HG02943 (cell line): Measurements from ENCODE around the gene SLC38A8.

Source experiments
- ATAC-seq: cut with Tn5 transposase; IDR thresholded peaks from one replicate; pipeline ENCODE4 v1.9.1; 2021; ENCODE audit warnings: mild to moderate bottlenecking, low read depth, moderate library complexity; ENCODE audit not compliant: unreplicated experiment

The SLC38A8 gene

DNA sequence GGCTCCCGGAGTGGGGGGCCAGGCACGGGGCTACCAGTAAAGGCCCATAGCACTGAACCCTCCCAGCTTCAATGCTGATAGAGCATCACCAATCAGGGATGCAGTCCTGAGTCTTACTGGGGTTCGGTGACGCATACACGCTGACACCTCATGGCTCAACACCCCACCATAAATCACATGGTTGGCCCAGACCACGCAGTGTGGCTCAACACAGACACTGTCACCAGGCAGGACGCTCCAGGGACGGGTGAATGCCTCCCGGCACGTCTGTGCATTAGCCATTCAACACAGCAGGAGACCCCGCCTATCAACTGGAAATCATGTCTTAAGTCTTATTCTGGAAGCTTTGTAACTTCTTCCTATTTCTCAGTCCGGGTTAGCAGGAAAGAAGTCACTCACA is 39.6 kb downstream of the SLC38A8 start:
- ATAC-seq = no peak

DNA sequence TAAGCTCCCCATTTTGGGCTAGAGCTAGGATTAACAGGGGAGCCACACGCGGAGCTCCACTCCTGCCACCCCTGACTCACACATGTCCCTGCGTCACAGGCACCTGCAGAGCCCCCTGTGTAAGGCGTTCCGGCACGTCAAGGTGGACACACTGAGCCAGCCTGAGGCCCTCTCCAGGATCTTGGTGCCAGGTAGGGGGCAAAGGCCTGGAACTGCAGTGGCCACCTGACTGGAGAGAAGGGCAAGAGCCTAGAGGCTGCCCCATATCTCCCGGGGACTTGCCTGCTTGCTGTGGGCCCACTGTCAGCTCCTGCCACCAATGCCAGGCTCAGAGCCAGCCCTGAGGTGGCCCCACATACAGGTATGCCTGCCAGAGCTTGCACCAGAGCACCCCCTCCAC is 40.9 kb downstream of the SLC38A8 start:
- ATAC-seq = no peak

DNA sequence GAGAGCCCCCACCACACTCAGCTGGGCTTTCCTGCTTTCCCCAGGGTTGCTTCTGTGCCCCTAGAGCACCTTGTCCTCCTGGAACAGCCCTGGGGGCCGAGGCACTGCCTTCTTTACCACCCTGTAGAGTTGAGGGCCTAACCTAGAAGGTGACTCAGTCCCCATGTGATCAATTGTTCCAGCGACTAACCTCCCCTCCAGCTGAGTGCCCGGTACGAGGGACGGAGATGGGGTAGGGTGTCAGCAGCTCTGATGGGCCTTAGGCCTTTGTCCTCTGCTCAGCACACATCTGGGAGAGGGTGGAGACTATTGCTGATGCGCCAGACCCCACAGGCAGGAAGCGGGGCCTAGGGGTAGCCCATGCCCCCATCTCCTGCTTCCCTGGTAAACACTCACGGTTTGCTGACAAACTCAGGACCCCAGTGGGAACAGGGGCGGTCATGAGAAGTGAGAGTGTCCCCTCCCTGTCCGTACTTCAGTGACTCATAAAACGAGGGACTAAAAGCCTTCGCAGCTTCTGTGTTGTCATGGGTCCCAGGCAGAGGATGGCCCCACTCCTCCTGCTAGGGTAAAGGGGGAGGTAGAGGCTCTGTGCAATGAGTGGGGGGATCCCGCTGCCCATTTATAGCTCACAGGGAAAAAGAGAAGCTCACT is 41.5 kb downstream of the SLC38A8 start:
- ATAC-seq = no peak

DNA sequence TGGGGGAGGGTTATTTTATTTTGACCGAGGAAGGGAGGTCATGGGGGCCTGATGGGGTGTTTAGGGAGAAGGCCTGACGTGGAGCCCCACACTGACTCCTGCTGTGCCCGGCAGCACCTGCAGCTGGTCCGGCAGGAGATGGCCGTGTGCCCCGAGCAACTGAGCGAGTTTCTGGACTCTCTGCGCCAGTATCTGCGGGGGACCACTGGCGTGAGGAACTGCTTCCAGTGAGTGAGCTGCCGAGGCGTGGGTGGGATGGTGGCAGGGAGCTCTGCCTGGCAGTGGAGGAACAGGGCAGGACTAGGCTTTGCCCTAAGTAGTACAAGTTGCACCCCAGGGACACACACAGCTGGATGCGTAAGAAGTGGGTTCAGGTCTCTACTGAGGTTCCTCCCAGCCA is 44.5 kb downstream of the SLC38A8 start:
- ATAC-seq = no peak

DNA sequence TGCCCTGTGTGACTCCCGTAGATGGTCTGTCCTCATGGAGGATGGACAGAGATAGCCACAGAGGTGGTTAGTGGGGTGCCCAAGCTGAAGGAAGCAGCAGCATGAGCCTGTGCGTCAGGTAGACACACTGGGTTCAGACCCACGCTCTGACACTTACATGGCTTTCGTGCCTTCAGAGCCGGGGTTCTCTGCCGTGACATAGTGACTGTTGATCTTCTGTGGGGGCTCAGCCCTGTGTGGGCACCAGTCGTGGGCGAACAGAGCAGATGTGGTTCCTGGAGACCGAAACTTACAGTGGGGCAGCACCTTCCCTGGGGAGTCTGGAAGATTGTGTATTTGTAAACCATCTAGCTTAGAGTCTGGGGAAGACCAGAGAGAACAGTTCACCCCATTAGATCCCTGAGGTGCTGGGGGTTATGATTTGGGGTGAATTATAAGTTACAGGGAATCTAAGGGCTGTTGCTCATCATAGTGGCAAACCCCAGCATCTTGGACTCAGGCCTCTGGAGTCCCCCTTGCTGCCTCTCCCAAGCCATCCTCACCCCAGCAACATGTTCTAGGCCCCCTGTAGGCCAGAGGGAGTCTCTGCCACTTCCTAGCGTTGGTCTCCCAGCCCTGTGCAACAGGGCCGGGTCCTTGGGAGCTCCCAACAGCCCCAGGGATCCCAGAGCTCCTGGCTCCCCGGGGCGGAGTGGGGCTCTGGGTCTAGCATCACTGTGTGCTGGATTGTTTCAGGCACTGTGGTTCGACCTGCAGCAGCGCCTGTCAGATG is 45.9 kb downstream of the SLC38A8 start:
- no peak for ATAC-seq

DNA sequence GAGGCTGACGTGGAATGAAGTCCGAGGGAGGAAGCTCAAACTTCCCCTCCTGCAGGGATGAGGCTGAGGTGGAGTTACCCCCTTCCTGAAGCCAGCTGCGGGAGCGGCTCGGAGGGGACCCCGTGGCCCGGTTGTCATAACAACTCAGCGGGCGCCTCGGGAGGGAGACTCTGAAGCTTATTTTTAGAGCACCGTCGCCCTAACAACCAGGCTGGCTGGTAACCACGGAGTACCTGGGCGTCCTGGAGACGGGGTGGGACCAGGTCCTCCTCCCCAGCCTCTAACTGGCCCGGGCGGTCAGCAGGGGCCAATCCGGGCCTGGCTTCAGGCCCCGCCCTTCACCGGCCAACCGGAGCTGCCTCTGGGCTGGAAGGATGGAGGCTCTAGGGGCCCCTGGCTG is 46.8 kb downstream of the SLC38A8 start:
- ATAC-seq = no peak

DNA sequence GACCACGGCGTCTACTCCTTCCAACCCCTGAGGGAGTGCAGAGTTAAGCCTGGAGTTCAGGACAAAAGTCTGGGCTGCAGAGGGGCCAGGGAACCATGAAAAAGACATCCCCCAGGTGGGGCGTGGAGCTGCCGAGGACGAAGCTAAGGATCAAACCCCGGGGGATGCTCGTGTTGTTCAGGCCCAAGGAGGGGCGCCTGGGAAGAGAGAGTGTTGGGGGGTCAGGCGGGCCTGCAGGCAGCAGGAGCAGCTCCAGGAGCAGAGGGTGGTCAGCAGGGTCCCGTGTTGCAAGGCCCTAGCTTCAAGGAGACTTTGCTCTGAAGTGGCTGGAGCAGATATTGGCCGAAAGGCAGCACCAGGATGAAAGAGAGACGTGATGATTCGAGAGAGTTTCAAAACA is 47.9 kb downstream of the SLC38A8 start:
- ATAC-seq = no peak

DNA sequence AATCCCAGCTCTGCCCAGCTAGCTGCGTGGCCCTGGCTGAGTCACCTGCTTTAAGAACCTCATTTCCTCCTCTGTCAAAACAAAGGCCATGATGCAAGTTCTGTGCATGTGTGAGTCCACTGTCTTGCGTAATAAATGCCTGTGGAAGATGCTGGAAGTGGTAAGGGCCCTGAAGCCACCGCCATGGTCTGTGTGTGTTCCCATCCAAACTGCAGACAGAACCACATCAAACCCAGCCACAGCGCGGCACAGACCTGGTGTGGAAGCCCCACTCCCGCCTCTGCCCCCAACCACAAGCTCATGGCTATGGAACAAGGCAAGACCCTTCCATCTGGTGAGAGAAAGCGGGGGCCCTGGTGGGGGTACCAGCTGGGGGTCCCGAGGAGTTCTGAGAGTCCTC is 48.5 kb downstream of the SLC38A8 start:
- ATAC-seq = no peak

DNA sequence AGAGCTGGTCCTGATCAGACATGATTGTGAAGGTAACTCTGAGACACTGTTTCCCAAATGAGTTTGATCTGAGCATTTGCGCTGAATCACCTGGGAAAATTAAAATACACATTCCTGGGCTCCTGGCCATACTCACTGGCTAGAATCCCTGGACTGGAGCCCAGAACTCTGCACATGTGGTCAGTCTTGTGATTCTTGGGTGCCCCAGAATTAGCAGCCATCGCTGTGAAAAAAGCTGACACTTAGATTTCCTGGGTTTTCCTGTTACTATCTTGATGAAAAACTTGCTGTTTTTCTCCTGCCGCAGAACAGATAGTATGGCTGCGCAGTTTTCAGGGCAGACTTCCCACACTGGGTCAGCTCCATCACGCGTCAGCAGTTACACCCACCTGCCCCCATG is 50.0 kb downstream of the SLC38A8 start:
- no peak for ATAC-seq

DNA sequence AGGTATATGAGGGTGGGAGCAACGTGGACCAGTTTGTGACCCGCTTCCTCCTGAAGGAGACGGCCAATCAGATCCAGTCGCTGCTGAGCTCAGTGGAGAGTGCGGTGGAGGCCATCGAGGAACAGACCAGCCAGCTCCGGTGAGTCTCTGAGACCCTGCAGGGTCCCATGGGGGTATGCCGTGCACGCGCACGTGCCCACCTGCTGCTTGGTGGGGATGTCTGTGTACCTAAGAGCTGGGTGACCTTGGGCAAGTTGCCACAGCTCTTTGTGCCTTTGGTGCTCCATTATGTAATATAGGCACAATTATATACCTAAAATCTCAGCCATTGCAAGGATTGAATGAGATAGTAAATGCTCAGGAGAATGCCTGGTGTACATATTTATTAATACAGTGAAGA is 52.1 kb downstream of the SLC38A8 start:
- no peak for ATAC-seq

DNA sequence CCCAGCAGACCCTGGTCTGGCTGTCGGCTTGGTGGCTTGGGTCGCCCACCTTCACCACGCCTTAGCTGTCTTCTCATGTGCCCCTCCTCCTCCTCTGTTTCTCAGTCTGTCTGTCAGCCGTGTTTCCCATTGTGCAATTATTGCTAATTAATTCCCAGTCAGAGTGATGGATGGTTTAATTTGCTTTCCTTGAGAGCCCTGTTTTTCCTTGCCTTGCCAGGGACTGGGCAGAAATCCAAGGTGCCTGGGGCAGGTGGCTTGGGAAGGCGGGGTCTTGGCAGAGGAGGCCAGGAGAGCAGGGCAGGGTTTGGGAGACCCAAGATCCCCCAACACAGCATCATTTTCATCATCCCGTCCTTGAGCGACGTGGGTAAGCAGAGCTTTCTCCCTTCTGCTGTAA is 53.3 kb downstream of the SLC38A8 start:
- no peak for ATAC-seq

DNA sequence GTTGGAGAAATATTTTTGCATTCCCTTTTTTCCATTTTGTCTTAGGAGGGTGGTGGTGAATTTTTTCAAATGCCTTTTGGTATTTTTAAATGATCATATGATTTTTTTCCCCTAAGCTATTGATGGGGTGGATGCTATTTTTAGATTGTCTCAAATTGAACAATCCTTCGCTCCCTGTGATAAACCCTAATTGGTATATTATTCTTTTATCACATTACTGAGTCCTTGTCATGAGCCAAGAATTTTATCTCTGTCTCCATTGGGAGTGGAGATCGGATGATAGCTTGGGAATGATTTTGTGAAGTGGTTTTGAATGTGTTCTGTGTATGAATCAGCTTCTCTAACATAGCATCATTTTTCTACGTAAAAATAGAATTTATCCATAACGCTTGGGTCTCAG is 59.1 kb downstream of the SLC38A8 start:
- no peak for ATAC-seq

DNA sequence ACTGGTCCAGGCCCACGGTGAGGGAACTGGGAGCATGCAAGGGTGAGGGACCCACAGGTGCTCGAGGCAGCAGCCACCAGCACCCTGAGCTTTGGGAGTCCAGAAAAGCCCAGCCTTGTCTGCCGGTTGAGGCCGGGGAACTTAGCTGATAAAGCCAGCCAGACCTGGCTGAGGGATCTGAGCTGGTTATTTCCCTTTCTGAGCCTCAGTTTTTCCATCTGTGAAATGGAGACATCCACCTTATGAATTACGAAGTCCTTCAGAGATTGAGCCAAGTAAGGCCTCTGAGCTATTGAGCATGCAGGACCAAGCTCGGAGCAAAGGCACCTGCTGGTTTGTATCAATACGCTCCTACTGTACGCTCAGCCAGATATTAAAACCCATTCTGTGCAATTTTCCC is 60.8 kb downstream of the SLC38A8 start:
- ATAC-seq = no peak

DNA sequence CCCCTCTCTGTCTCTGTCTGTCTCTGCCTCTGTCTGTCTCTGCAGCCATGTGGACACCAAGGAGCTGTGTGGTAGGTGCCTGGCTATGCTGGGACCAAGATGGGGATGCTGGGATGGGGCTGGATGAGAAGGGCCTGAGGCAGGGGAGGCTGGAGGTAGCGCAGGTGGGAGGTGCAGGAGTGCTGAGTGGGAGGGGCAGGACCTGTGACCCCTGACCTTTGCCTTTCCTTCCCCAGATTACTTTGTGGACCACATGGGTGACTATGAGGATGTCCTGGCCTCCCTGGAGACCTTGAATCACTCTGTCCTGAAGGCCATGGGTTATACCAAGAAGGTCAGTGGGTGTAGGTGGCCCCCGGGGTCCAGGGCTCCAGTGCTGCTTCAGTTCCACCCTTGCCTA is 61.8 kb downstream of the SLC38A8 start:
- no peak for ATAC-seq

DNA sequence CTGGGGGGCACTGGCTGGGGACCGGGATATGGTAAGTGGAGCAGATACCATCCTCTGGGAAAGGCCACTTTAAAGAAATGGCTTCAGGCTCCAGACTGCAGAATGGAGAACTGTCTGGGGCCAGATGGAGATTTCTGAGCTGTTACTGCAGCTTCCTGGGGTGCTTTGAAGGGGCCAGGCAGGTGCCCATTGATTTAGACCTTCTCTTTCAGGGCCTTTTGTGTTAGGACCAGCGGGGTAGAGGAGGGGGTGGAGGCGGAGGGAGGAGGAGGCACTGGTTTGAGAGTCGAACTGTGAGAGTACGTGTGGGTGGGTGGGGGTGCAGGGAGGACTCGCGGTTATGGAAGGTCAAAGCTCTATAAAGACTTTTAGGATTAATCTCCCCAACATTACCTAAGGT is 63.2 kb downstream of the SLC38A8 start:
- no peak for ATAC-seq

DNA sequence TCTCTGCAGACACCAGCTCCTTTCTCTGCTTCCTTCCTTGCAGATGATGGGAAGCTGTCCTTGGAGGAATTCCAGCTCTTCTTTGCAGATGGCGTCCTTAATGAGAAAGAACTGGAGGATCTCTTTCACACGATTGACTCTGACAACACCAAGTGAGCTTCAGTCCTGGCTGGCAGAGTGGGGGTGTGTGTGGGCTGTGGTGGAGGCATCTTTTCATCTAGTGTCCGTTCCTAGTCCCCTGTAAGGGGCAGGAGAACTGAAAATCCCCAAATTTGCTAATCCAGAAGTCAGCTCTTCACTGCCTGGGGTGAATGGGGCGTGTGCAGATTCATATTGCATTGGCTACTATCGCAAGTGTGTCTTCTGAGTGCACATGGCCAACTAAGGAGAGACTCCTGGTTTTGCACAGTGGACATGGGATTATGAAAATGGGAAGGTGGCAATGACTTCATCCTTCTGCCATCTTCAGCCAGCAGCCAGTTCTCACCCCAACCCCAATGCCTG is 64.1 kb downstream of the SLC38A8 start:
- no peak for ATAC-seq

DNA sequence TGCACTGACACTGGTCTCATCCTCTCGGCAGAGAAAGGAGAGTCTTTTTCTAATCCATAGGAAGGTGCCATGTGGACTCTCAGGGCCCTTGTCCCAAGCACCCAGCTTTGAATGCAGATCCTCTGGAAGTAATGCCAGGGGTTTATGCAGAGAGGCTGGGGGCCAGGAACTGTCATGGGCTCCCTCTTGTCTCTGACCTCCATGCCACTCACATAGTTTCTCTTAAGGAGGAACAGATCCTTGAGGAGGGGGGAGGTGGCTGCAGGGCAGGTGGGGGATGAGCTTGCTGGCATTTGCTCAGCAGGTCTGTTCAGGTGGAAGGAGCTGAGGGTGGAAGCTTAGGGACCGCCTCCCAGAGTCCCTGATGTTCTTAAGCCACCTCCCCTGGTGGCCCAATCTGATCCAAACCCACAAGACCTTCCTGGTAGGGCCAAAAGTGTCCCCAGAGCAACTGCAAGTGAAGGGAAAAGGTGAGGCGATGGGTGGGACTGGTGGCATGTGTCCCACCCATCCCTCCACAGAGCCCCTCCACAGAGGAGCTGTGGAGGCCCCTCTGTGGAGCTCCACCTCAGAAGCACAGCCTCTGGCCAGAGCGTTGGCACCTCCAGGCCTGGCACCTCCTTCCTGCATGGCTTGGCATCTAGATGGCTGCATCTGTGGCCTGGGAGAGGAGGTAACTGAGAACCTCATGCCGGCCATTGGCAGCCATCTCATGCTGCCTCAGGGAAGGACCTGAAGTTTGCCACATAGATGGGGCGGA is 65.4 kb downstream of the SLC38A8 start:
- ATAC-seq = no peak

DNA sequence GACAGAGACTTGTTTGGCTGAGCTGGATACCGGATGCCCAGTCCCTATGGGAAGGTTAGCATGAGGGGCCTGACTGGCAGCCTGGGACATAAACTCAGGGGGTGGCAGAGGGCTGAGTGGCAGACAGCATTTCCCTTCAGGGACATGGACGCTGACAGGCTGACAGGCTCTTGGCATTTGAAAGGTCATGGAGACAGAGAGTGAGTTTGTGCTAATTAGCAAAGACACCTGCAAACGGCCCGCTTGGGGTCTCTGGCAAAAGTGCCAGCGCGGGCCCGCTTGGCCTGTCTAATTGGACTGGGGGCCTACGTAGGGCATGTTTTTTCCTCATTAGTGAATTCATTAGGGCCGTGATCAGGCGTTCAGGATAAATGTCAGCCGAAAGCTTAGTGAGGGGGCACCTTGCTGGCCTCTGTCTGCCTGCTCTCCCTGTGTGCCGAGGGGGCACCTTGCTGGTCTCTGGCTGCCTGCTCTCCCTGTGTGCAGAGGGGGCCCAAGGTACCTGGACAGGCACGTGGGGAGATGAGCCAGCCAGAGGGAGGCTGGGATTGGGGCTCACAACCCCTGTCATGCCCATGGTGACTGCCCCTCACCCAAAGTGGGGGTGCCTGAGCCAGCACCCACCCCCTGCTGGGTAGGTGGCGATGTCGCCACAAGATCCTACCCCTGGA is 66.9 kb downstream of the SLC38A8 start:
- ATAC-seq = no peak

DNA sequence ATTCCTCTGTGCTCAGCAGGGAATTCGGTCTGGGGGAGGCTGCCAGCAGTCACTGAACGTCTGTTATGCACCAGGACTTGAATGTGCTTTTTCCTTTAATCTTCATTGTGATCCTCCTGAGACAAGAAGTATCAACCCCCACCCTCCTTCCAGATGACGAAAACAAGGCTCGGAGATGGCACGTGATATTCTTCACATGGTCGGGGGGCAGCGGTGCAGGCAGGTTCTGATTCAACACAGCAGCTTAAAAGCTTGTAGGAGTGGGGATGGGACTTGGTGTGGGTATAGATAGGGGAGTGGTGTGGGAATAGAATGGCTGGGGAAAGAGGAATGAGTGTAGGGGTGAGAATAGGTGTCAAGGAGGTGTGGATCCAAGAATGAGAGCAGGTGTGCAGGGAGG is 68.1 kb downstream of the SLC38A8 start:
- ATAC-seq = no peak

DNA sequence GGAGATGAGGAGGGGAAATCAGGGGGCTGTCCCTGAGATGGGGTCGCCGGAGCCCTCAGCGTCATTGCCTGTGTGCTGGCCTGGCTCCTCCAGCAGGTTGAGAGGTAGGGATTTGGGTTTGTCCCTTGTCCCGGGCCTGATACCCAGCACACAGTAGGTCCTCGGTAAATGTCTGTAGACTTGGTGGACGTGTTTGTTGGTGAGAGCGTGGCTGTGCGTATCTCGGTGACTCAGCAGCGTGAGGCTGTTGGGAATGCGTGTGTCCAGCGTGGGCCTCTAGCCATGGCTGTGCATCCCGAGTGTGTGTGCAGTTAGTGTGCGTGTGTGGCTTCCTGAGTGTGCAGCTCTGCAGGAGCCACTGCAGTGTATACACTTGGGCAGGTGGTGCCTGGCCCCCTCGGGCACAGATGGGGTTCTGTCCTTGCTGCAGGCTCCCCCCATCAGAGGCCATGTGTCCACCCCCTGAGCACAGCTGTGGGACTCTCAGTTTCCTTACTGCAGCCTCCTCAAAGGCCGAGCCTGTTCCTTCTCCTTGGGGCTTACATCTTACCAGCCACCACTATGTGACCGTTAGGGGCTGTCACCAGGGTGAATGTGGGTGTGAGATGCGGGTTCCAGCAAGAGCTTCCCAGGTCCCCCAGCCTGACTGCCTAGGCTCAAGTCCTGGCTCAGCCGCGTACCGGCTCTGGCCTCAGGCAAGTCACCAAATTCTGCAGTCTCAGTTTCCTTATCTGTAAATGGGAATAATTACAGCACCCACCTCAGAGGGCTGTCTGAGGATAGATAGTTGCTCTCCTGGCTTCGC is 68.8 kb downstream of the SLC38A8 start:
- ATAC-seq = no peak
